Umbilical cord (tissue), 2 donors: Measurements from ENCODE around the gene GPR180. TPM values are rescaled to one million over a fixed set of nuclear protein-coding genes. Genes with fewer than 3 reads are reported as not detected.

ENCODE experiments used
- DNase-seq: peaks from one replicate; pipeline ENCODE4 v3.0.0-alpha.2; 2015; ENCODE audit warnings: low spot score
- total RNA-seq: library from RNA; depleted of rRNA; stranded (reverse); fragments of >200 nt; gene quantifications from one replicate; pipeline ENCODE4 v1.2.3, GENCODE V29; 2014; ENCODE audit warnings: low replicate concordance; ENCODE audit not compliant: insufficient read depth

The GPR180 gene
- total RNA-seq, result 13.2 TPM

GRCh38 chr13:94601446-94602431, at the start of gene GPR180:
GPR180 (plus strand) TSS chr13:94601857; CDS start chr13:94601928, 71 bp downstream.
- DNase-seq, result peak; percentile 100

GRCh38 chr13:94552095-94552494, 49.6 kb upstream of the GPR180 start:
- no peak for DNase-seq

GRCh38 chr13:94553766-94554165, 47.9 kb upstream of the GPR180 start:
- no peak for DNase-seq

GRCh38 chr13:94556041-94556440, 45.6 kb upstream of the GPR180 start:
- peak; percentile 79 for DNase-seq

GRCh38 chr13:94556621-94557020, 45.0 kb upstream of the GPR180 start:
- DNase-seq, result peak; percentile 95

GRCh38 chr13:94557684-94558235, 43.9 kb upstream of the GPR180 start:
- DNase-seq, result no peak

- no peak for DNase-seq
These were observed 42.9 kb upstream of the GPR180 start for GRCh38 chr13:94558716-94559115.

- DNase-seq, result no peak
These were observed 42.3 kb upstream of the GPR180 start for GRCh38 chr13:94559222-94559795.

- DNase-seq, result peak; percentile 81
These were observed 41.5 kb upstream of the GPR180 start for GRCh38 chr13:94560116-94560515.

- DNase-seq, result no peak
These were observed 40.5 kb upstream of the GPR180 start for GRCh38 chr13:94561126-94561525.

- DNase-seq, result peak; percentile 91
These were observed 34.1 kb upstream of the GPR180 start for GRCh38 chr13:94567581-94567980.

- DNase-seq, result no peak
These were observed 33.2 kb upstream of the GPR180 start for GRCh38 chr13:94568443-94568842.

GRCh38 chr13:94569615-94570014, 32.0 kb upstream of the GPR180 start:
- no peak for DNase-seq

GRCh38 chr13:94579063-94579462, 22.6 kb upstream of the GPR180 start:
- no peak for DNase-seq

- DNase-seq, result no peak
These were observed 17.7 kb upstream of the GPR180 start for GRCh38 chr13:94583926-94584325.

GRCh38 chr13:94585543-94586101, 16.0 kb upstream of the GPR180 start:
- no peak for DNase-seq

GRCh38 chr13:94586371-94586770, 15.3 kb upstream of the GPR180 start:
- DNase-seq, result no peak

GRCh38 chr13:94588541-94588940, 13.1 kb upstream of the GPR180 start:
- DNase-seq, result no peak

GRCh38 chr13:94590744-94591143, 10.9 kb upstream of the GPR180 start:
- no peak for DNase-seq

GRCh38 chr13:94595001-94595949, 6.4 kb upstream of the GPR180 start:
- DNase-seq, result peak; percentile 36
